Upper lobe of right lung (tissue), 1 donor: ENCODE results near the gene TUBGCP6. TPM values are rescaled to one million over a fixed set of nuclear protein-coding genes. Genes with fewer than 3 reads are reported as not detected.

ENCODE experiments used
- ATAC-seq: fragments of 200-7000 bp; cut with Tn5 transposase; one replicate; pipeline ENCODE4 v1.9.1; 2020; ENCODE audit warnings: mild to moderate bottlenecking, moderate library complexity
- DNase-seq: peaks from one replicate; pipeline ENCODE4 v3.0.0-alpha.2; 2020
- H3K27ac ChIP-seq: fragments of 200-600 bp; one replicate; pipeline ENCODE4 v1.8.0; 2022
- H3K27me3 ChIP-seq: fragments of 200-600 bp; one replicate; pipeline ENCODE4 v1.8.0; 2022; ENCODE audit warnings: mild to moderate bottlenecking
- H3K36me3 ChIP-seq: fragments of 200-600 bp; one replicate; pipeline ENCODE4 v1.8.0; 2022
- H3K4me1 ChIP-seq: fragments of 200-600 bp; one replicate; pipeline ENCODE4 v1.8.0; 2022
- H3K4me3 ChIP-seq: fragments of 200-600 bp; one replicate; pipeline ENCODE4 v1.8.0; 2022; ENCODE audit warnings: mild to moderate bottlenecking
- H3K9me3 ChIP-seq: fragments of 200-600 bp; one replicate; pipeline ENCODE4 v1.8.0; 2022
- CTCF ChIP-seq: fragments of 200-600 bp; IDR thresholded peaks from one replicate; pipeline ENCODE4 v1.8.0; 2022; ENCODE audit warnings: antibody characterized with exemption
- intact Hi-C: fragments of 100-400 bp; cut with DNase I; formaldehyde crosslinking; loops from one replicate; pipeline ENCODE4 v1.11.0; 2022
- total RNA-seq: library from RNA; stranded (reverse); fragmentation: NEBNext Ultra II Directional; extraction: Animal tissue kit (Norgen Biotek cat#: 25700); gene quantifications from one replicate; pipeline ENCODE4 v1.2.1, GENCODE V29; 2021
- donor health status: DM: no; HTN: yes; CAD: no; lungs with severe emphysema.

TUBGCP6 gene
- total RNA-seq, 1 donor from 2014 or later, result 51.3 TPM

- peaks cover 22% of the 10 kb centered on the region for H3K4me1 ChIP-seq
- H3K36me3 ChIP-seq, result peaks cover 34% of the 10 kb centered on the region
- ATAC-seq (no peak), DNase-seq (no peak)
- H3K9me3 ChIP-seq, result no peaks in the 10 kb centered on the region
- intact Hi-C loops, result no loop called here
- no peak overlapping the region for H3K27ac ChIP-seq
- TF ChIP-seq CTCF, result no peak
- no peak overlapping the region for H3K4me3 ChIP-seq
- H3K27me3 ChIP-seq, result no peaks in the 10 kb centered on the region
Measured at GRCh38 chr22:50204571-50204970, 40.3 kb downstream of the TUBGCP6 start.

GRCh38 chr22:50203288-50203687, 41.5 kb downstream of the TUBGCP6 start:
- intact Hi-C loops, result no loop called here
- ATAC-seq (no peak), DNase-seq (no peak)
- Histone ChIP-seq H3K27me3 (no peaks in the 10 kb centered on the region), H3K27ac (no peak overlapping the region), H3K4me1 (peaks cover 23% of the 10 kb centered on the region), H3K4me3 (no peak overlapping the region), H3K36me3 (peaks cover 32% of the 10 kb centered on the region), H3K9me3 (no peaks in the 10 kb centered on the region)
- TF ChIP-seq CTCF, result no peak

- no peak for ATAC-seq
- intact Hi-C loops, result no loop called here
- H3K27ac ChIP-seq, result no peak overlapping the region
- H3K9me3 ChIP-seq, result no peaks in the 10 kb centered on the region
- no peaks in the 10 kb centered on the region for H3K27me3 ChIP-seq
- H3K36me3 ChIP-seq, result peaks cover 26% of the 10 kb centered on the region
- no peak for DNase-seq
- peak overlapping the region; percentile 76 for H3K4me3 ChIP-seq
- no peak for TF ChIP-seq CTCF
- peaks cover 23% of the 10 kb centered on the region for H3K4me1 ChIP-seq
Measured at GRCh38 chr22:50202130-50202666, 42.6 kb downstream of the TUBGCP6 start.

- Histone ChIP-seq H3K27ac (peak overlapping the region; percentile 74), H3K36me3 (peaks cover 25% of the 10 kb centered on the region), H3K4me1 (peaks cover 17% of the 10 kb centered on the region), H3K27me3 (no peaks in the 10 kb centered on the region), H3K9me3 (no peaks in the 10 kb centered on the region), H3K4me3 (peak overlapping the region; percentile 76)
- no peak for TF ChIP-seq CTCF
- DNase-seq, result no peak
- intact Hi-C loops, result no loop called here
- ATAC-seq, result peak; percentile 36
Measured at GRCh38 chr22:50201191-50202129, 43.4 kb downstream of the TUBGCP6 start.

GRCh38 chr22:50200461-50201190, 44.2 kb downstream of the TUBGCP6 start, which contains the start of gene SELENOO:
TSS of gene SELENOO (plus strand) at chr22:50201011. CDS start at chr22:50201037, 26 bp downstream.
- ATAC-seq (peak; percentile 94), DNase-seq (peak; percentile 96)
- TF ChIP-seq CTCF, result no peak
- Histone ChIP-seq H3K27me3 (no peaks in the 10 kb centered on the region), H3K27ac (peak within 1 kb of the TSS; percentile 74), H3K4me3 (peak within 1 kb of the TSS; percentile 76), H3K9me3 (no peaks in the 10 kb centered on the region), H3K4me1 (peaks cover 14% of the 10 kb centered on the region), H3K36me3 (peaks cover 27% of the 10 kb centered on the region)
- intact Hi-C loops, result no loop called here
